AG20443 (cell line): ENCODE measurements around the gene EXOC6B.

Experiments
- DNase-seq: peaks from one replicate; pipeline ENCODE4 v3.0.0; 2012; ENCODE audit warnings: low spot score, mixed read lengths

Gene EXOC6B

DNA sequence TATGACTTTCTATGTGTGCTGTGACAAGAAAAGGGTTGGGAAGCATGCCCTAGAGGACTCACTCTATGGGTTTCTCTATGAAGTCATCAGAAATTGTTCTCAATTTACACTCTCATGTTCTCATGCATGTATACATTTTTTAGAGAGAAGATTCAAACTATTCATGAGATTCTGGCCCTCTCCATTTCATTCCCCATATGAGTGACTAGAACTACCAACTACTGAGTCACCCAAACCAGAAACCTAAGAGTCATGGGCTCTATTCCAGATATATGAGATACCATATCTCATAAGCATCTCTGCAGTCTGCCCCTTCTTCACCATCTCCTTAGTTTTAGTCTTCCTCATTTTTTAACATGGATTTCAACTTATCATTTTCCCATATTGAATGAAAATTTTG, 87.7 kb downstream of the EXOC6B start:
- no peak for DNase-seq

- DNase-seq = no peak
Observed at GRCh38 chr2:72734432-72734831, 91.4 kb downstream of the EXOC6B start.

DNA sequence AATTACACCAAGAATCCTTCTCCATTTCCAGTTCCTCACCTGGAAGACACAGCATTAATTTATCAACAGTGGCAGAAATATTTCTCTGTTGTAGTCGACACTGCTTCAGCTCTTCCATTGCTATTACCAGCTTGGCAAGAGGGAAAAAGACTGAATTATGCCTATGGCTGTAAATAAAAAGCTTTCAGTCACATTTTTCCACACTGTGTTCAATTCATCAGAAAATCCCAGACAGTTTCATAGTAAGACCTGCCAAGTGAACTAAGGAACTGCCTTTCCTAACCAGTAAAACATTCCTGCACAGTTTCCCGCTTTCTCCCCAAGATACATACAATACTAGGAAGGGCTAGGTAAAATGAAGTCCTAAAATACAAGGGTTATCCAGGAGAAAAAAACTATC, 94.7 kb downstream of the EXOC6B start:
- no peak for DNase-seq

DNA sequence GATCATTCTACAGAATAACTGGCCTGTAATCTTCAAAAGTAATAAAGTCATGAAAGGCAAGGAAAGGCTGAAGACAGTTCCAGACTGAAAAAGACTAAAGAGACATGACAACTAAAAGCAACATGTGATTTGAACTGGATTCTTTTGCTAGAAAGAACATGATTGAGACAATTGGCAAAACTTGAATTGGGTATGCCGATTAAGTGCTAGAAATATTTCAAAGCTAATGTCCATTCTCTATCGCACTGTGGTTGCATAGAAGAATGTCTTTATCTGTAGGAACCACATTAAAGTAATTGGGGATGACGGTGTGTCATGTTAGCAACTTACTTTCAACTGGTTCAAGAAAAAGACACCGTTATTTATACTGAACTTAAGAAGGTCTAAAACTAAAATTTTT, 98.5 kb downstream of the EXOC6B start:
- no peak for DNase-seq

DNA sequence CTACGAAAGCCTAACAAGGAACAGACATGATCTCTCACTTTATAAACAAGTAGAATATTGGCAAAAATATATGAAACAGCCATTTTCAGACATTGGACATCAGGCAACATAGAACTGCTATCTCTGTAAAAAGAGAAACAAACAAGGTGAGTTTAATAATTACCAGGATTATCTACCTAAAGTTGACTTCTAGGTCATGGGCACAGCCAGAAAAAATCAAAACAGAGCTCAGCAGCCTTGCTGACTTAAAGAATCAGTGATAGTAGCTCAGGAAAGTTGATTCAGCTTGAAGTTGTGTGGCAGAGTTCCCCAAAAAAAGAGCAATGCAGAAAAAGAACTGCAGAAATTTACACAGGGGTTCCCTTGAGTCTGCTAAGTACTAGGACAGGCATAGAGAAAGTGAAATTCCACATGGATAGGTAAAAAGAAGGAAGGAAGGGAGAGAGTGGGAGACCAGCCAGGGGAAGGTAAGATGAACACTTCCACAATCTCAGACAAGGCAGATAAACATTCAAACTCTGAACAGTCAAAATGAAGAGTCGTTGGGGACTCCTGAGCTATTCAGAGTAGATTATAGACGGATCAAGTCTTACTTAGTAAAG, 102.0 kb downstream of the EXOC6B start:
- no peak for DNase-seq

DNA sequence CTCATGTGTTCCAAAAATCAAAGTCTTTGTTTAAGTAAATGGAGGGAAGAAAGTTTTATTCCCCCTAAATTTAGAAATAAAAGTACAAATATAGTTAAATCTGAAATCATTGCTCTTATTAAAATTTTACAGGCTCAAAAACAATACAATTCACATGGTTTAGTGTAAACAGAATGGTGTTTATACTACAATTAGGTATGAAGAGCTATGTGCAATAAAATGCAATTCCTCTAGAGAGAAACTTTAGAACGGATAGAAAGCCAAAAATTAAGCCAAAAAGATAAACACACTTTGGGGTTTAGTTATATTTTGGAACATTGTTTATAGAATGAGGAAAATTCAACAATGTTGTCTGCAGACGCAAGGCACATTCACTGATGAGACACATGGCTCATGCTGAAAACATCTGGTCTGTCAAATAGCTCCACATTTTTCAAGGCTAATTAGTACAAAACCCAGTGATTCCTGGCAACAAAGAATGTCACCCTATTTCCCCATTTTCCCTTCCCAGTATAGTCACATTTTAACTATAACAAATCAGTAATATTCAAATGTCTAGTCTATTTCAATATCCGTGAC, 103.3 kb downstream of the EXOC6B start:
- DNase-seq = peak; percentile 77

GRCh38 chr2:72719416-72719815, 106.4 kb downstream of the EXOC6B start:
- DNase-seq = no peak

GRCh38 chr2:72718876-72719275, 107.0 kb downstream of the EXOC6B start:
- DNase-seq = no peak

GRCh38 chr2:72716601-72717000, 109.2 kb downstream of the EXOC6B start:
- no peak for DNase-seq

DNA sequence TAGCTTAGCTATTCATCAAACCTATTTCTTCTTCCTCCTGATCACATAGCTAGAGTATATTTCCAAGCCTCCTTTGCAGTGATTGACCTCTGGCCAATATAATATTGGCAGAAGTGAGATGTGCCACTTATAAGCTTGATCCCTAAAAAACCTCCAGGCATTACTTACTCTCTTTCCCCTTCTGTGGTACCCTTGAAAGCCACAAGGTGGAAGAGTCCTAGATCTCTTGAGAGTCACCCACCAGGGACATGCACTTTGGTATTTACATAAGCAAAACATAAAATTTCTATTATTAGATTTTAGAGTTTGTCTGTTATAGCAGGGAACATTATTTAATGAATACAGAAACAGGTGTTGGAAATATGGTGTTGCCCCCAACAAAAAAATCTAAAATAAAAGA, 112.0 kb downstream of the EXOC6B start:
- DNase-seq = no peak

- no peak for DNase-seq
Observed at GRCh38 chr2:72712977-72713376, 112.9 kb downstream of the EXOC6B start.

GRCh38 chr2:72712304-72712703, 113.5 kb downstream of the EXOC6B start:
- DNase-seq = no peak

GRCh38 chr2:72710418-72711152, 115.2 kb downstream of the EXOC6B start:
- no peak for DNase-seq

DNA sequence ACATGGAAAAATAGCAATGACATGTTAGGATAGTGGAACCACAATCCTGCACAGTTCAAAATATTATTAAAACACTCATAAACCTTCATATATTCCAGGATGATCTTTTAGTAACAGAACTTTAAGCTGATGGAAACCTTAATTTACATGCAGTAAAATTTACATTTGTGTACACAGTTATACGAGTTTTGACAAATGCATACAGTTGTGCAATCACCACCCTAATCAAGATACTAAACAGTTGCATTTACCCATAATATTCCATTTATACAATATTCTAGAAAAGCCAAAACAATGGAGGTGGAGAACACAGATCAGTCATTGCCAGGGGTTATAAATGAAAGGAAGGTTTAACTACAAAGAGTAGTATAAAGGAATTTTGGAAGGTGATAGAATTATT, 117.6 kb downstream of the EXOC6B start:
- no peak for DNase-seq

GRCh38 chr2:72698300-72698699, 127.5 kb downstream of the EXOC6B start:
- DNase-seq = no peak

DNA sequence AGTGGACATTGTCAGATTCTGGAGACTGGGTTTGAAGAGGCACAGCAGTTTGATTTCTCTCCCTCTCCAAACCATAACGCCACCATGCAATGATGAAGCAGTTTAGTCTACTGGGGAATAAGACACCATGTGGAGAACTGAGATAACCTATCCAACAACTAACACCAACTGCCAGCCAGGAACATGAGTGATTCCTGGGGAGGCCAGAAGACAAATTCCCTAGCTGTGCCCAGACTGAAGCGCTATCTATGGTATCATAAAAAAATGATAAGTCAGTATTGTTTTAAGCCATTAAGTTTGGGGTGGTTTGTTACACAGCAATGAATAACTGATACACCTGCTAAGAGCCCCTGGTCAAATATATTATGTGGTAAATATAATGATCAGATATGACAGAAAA, 129.3 kb downstream of the EXOC6B start:
- no peak for DNase-seq

GRCh38 chr2:72695676-72696075, 130.2 kb downstream of the EXOC6B start:
- no peak for DNase-seq

- peak; percentile 22 for DNase-seq
Observed at GRCh38 chr2:72694715-72695496, 130.9 kb downstream of the EXOC6B start.

- no peak for DNase-seq
Observed at GRCh38 chr2:72689579-72690195, 136.1 kb downstream of the EXOC6B start.

GRCh38 chr2:72685638-72686213, 140.1 kb downstream of the EXOC6B start:
- DNase-seq = no peak

- no peak for DNase-seq
Observed at GRCh38 chr2:72682061-72682460, 143.8 kb downstream of the EXOC6B start.
